B cell (primary cell): ENCODE data around the gene CWC25. TPM values are rescaled to one million over a fixed set of nuclear protein-coding genes. Genes with fewer than 3 reads are reported as not detected.
A peak's percentile ranks its signal among the peaks of the same experiment; 100 is the strongest.

Experiments
- ATAC-seq: fragments of 200-7000 bp; cut with Tn5 transposase; one replicate; pipeline ENCODE4 v1.10.0; 2021; ENCODE audit warnings: low read depth, mild to moderate bottlenecking, moderate number of reproducible peaks, moderate library complexity
- CTCF ChIA-PET: fragments of 350-600 bp; sonication (Branson Sonifier 250); formaldehyde crosslinking; loops from one replicate; lab custom pipeline; 2021; ENCODE audit warnings: antibody characterized with exemption, inconsistent platforms; lab: Charles Lee
- POLR2A ChIA-PET: fragments of 350-600 bp; sonication (Branson Sonifier 250); formaldehyde crosslinking; loops from one replicate; lab custom pipeline; 2021; ENCODE audit warnings: antibody characterized with exemption; lab: Charles Lee
- DNase-seq: peaks from one replicate; pipeline ENCODE4 v3.0.0; 2013
- H2AFZ ChIP-seq: 2 replicates; pipeline ENCODE4 v1.6.1; 2012; ENCODE audit warnings: mild to moderate bottlenecking, low read depth, low read length; ENCODE audit not compliant: insufficient read depth, poor library complexity, severe bottlenecking
- H3K27ac ChIP-seq, 2 donors: 1 replicate in 1 of 2; 2 replicates in 1 of 2; pipeline ENCODE4 v1.5.1; 2012 to 2013; ENCODE audit warnings: low read length in 2 of 2, mild to moderate bottlenecking in 2 of 2, moderate library complexity in 1 of 2
- H3K27me3 ChIP-seq, 4 experiments: fragments of 200-600 bp in 1 of 4; sonication (generic) in 1 of 4; replicated peaks in 1 of 4; 1 replicate in 2 of 4; 2 replicates in 2 of 4; pipeline versions ENCODE4 v1.6.1 to v1.7.0; 2013 to 2016; ENCODE audit warnings: low read length in 3 of 4, mild to moderate bottlenecking in 2 of 4, mixed read lengths in 1 of 4, moderate library complexity in 1 of 4; ENCODE audit not compliant: insufficient read depth in 4 of 4, control insufficient read depth in 3 of 4; ENCODE audit errors: control extremely low read depth in 1 of 4
- H3K36me3 ChIP-seq, 2 experiments: replicated peaks in 1 of 2; 1 replicate in 1 of 2; 2 replicates in 1 of 2; pipeline versions ENCODE4 v1.6.1 to v1.7.1; 2013; ENCODE audit warnings: low read length in 1 of 2; ENCODE audit not compliant: insufficient read depth in 2 of 2, control insufficient read depth in 1 of 2; ENCODE audit errors: control extremely low read depth in 1 of 2, extremely low read depth in 1 of 2
- H3K4me1 ChIP-seq, 2 donors: fragments of 200-600 bp in 1 of 2; sonication (generic) in 1 of 2; 1 replicate in 1 of 2; 2 replicates in 1 of 2; pipeline versions ENCODE4 v1.5.1 to v1.6.1; 2013 to 2017; ENCODE audit warnings: low read length in 2 of 2; ENCODE audit not compliant: control insufficient read depth in 2 of 2, insufficient read depth in 2 of 2
- H3K4me2 ChIP-seq: replicated peaks from 2 replicates; pipeline ENCODE3; 2012; ENCODE audit warnings: mild to moderate bottlenecking, low read depth, low read length; ENCODE audit not compliant: poor library complexity, severe bottlenecking
- H3K4me3 ChIP-seq, 5 experiments: fragments of 200-600 bp in 1 of 5; sonication (generic) in 1 of 5; 1 replicate in 3 of 5; 2 replicates in 2 of 5; pipeline versions ENCODE4 v1.5.1 to v1.7.0; 2011 to 2016; ENCODE audit warnings: low read length in 4 of 5, mild to moderate bottlenecking in 4 of 5, low read depth in 2 of 5, control low read depth in 1 of 5, moderate library complexity in 1 of 5; ENCODE audit not compliant: insufficient read depth in 1 of 5; ENCODE audit errors: control extremely low read depth in 1 of 5, extremely low read depth in 1 of 5
- H3K79me2 ChIP-seq: fragments of 200-600 bp; sonication (generic); one replicate; pipeline ENCODE4 v1.6.0; 2016; ENCODE audit warnings: low read length; ENCODE audit not compliant: control insufficient read depth, insufficient read depth
- H3K9ac ChIP-seq: fragments of 200-600 bp; sonication (generic); 2 replicates; pipeline ENCODE4 v1.6.1; 2017; ENCODE audit warnings: mild to moderate bottlenecking, low read length, moderate library complexity
- H3K9me3 ChIP-seq, 3 donors: one replicate each; pipeline versions ENCODE4 v1.6.1 to v1.7.1; 2013; ENCODE audit warnings: low read length in 2 of 3; ENCODE audit not compliant: control insufficient read depth in 2 of 3, insufficient read depth in 1 of 3; ENCODE audit errors: control extremely low read depth in 1 of 3
- H4K20me1 ChIP-seq: 2 replicates; pipeline ENCODE4 v1.6.0; 2012; ENCODE audit warnings: mild to moderate bottlenecking, low read length; ENCODE audit not compliant: insufficient read depth, control insufficient read depth, poor library complexity, severe bottlenecking
- H3K27ac Mint-ChIP-seq: one replicate; pipeline ENCODE4 v1.8.0; 2021; ENCODE audit warnings: mixed read lengths
- H3K27me3 Mint-ChIP-seq: one replicate; pipeline ENCODE4 v1.8.0; 2021; ENCODE audit warnings: mixed read lengths
- H3K4me1 Mint-ChIP-seq: one replicate; pipeline ENCODE4 v1.8.0; 2021; ENCODE audit warnings: mixed read lengths
- H3K4me3 Mint-ChIP-seq: one replicate; pipeline ENCODE4 v1.8.0; 2021; ENCODE audit warnings: mixed read lengths
- H3K9me3 Mint-ChIP-seq: one replicate; pipeline ENCODE4 v1.8.0; 2022; ENCODE audit warnings: mixed read lengths; ENCODE audit not compliant: insufficient read depth
- EZH2 ChIP-seq: IDR thresholded peaks from 2 replicates; pipeline ENCODE4 v1.6.1; 2012; ENCODE audit warnings: borderline replicate concordance, low read depth, mild to moderate bottlenecking, moderate library complexity, low read length; ENCODE audit not compliant: insufficient read depth, poor library complexity, severe bottlenecking
- WGBS: methylation state at CpG from one replicate; pipeline ENCODE4 v1.1.5; 2013; ENCODE audit warnings: missing lambda C conversion rate; ENCODE audit not compliant: insufficient coverage; 5-methylcytosine and 5-hydroxymethylcytosine counted together
- intact Hi-C: fragments of 100-400 bp; cut with micrococcal nuclease; formaldehyde crosslinking; loops from one replicate; pipeline ENCODE4 v1.10.0; 2022
- polyA plus RNA-seq: library from polyadenylated mRNA; depleted of rRNA; stranded (reverse); fragments of >200 nt; gene quantifications from 2 replicates; pipeline ENCODE4 v1.2.3, GENCODE V29; 2012
- total RNA-seq, 2 donors: library from RNA; stranded (reverse); fragments of 120-200 nt in 1 of 2; gene quantifications; 1 replicate in 1 of 2; 2 replicates in 1 of 2; pipeline versions ENCODE4 v1.2.3 to v1.2.4, GENCODE V29; 2013 to 2022
- TF ChIP-seq, protein P1 (sequence below): fragments of 200-600 bp; IDR thresholded peaks from one replicate; pipeline ENCODE4 v1.8.0; 2022; ENCODE audit warnings: antibody characterized with exemption, mild to moderate bottlenecking

The CWC25 gene
- total and polyA plus RNA-seq, 2 donors (not counting 1 experiment from before 2014, with no cell fraction given) = 39.3 to 40.8 TPM

DNA sequence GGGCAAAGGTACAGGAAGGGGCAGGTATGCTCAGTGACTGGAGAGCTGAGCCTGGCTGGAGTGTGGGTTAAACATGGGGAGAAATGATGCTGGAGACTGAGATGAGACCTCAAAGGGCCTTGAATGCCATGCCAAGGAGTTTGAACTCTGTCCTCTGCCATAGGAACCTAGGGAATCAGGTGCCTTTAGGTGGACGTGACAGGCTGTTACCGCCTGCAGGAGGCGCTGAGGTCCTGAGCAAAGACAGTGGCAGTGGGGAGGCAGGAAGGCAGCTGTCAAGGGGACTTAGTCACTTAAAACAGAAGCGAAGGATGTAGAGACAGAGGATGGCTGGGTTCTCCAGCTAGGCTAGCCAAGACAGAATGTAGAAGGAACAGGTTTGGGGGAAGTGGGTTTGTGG lies 63.5 kb downstream of the CWC25 start:
- ChIA-PET CTCF (interaction anchor here (0.6 to 1.8 kb wide), 5 partner anchors 64 to 414 kb away, joined by 3 to 6 read pairs (median 3); no protein-coding TSS in a partner anchor), POLR2A (no interaction called here)
- intact Hi-C loops = no loop called here
- Mint-ChIP-seq H3K27ac (no peak overlapping the region), H3K4me3 (no peak overlapping the region), H3K27me3 (no peaks in the 10 kb centered on the region), H3K9me3 (no peaks in the 10 kb centered on the region), H3K4me1 (peaks cover 4% of the 10 kb centered on the region)
- DNase-seq (peak; percentile 36), ATAC-seq (no peak)
- Histone ChIP-seq H3K4me3 (no peak overlapping the region), H3K27ac (no peak overlapping the region), H2AFZ (no peak overlapping the region), H3K27me3 (no peaks in the 10 kb centered on the region), H3K79me2 (peaks cover 12% of the 10 kb centered on the region), H3K4me1 (no peaks in the 10 kb centered on the region), H3K9me3 (no peaks in the 10 kb centered on the region), H3K36me3 (peaks cover 3 to 78% of the 10 kb centered on the region in 2 experiments), H3K9ac (no peak overlapping the region), H4K20me1 (peaks cover 13% of the 10 kb centered on the region), H3K4me2 (no peak overlapping the region)
- 91% methylated on average over 4 of the region's 4 CpGs for WGBS
- TF ChIP-seq, protein P1, sequence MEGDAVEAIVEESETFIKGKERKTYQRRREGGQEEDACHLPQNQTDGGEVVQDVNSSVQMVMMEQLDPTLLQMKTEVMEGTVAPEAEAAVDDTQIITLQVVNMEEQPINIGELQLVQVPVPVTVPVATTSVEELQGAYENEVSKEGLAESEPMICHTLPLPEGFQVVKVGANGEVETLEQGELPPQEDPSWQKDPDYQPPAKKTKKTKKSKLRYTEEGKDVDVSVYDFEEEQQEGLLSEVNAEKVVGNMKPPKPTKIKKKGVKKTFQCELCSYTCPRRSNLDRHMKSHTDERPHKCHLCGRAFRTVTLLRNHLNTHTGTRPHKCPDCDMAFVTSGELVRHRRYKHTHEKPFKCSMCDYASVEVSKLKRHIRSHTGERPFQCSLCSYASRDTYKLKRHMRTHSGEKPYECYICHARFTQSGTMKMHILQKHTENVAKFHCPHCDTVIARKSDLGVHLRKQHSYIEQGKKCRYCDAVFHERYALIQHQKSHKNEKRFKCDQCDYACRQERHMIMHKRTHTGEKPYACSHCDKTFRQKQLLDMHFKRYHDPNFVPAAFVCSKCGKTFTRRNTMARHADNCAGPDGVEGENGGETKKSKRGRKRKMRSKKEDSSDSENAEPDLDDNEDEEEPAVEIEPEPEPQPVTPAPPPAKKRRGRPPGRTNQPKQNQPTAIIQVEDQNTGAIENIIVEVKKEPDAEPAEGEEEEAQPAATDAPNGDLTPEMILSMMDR = no peak
- no peak for TF ChIP-seq EZH2

DNA sequence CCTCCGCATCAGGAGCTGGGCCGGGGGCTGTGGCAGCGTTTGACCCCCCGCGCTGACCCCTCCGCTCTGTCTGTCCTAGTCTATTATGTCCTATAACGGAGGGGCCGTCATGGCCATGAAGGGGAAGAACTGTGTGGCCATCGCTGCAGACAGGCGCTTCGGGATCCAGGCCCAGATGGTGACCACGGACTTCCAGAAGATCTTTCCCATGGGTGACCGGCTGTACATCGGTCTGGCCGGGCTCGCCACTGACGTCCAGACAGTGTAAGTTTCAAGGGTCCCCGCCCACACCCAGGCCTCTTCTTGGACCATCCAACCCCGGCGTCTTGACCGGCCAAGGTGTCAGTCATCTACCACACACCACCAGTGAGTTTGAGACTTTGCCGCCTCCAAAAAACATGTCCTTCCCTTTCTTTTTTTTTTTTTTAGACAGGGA lies 72.0 kb downstream of the CWC25 start:
- DNase-seq (no peak), ATAC-seq (no peak)
- Histone ChIP-seq H3K4me3 (peak overlapping the region; percentile 61 to 100 (median 97)), H3K36me3 (peaks cover 0 to 27% of the 10 kb centered on the region in 2 experiments), H4K20me1 (peaks cover 42% of the 10 kb centered on the region), H3K79me2 (peaks cover 48% of the 10 kb centered on the region), H3K4me1 (peaks cover 43 to 52% of the 10 kb centered on the region in 2 donors), H3K4me2 (peak overlapping the region; percentile 79), H3K27ac (peak overlapping the region; percentile 88 to 95), H3K9me3 (peaks cover 0 to 9% (median 0%) of the 10 kb centered on the region in 3 donors), H3K9ac (peak overlapping the region; percentile 96), H3K27me3 (peaks cover 0 to 32% (median 24%) of the 10 kb centered on the region in 4 experiments), H2AFZ (peak overlapping the region; percentile 98)
- peak overlapping the region; percentile 16 for H3K27ac Mint-ChIP-seq
- peaks cover 43% of the 10 kb centered on the region for H3K4me1 Mint-ChIP-seq
- TF ChIP-seq, protein P1 = no peak
- TF ChIP-seq EZH2 = no peak
- ChIA-PET CTCF (interaction anchor here (2.6 kb wide), 1 partner anchor 77 kb away, joined by 9 read pairs; no protein-coding TSS in a partner anchor), POLR2A (interaction anchor here (0.6 to 0.7 kb wide), 2 partner anchors 86 to 394 kb away, joined by 3 to 5 read pairs; no protein-coding TSS in a partner anchor)
- H3K4me3 Mint-ChIP-seq = peak overlapping the region; percentile 94
- WGBS = 12% methylated on average over 22 of the region's 22 CpGs
- intact Hi-C loops = loop anchor here (5.0 kb wide), 1 partner anchor 196 kb away; no protein-coding TSS in a partner anchor
- H3K9me3 Mint-ChIP-seq = no peaks in the 10 kb centered on the region
- H3K27me3 Mint-ChIP-seq = peaks cover 21% of the 10 kb centered on the region
